SK-N-SH (cell line): Measurements from ENCODE around the gene ZNF689. TPM values are rescaled to one million over a fixed set of nuclear protein-coding genes. Genes with fewer than 3 reads are reported as not detected.

Experiments
- CTCF ChIA-PET: fragments of 300-600, 350-600 bp; formaldehyde crosslinking; extraction: SDS; loops from one replicate; lab custom pipeline; 2021; lab: Yijun Ruan, JAX
- POLR2A ChIA-PET: fragments of 350-600 bp; sonication (Branson Sonifier 250); formaldehyde crosslinking; extraction: SDS; loops from one replicate; lab custom pipeline; 2020; ENCODE audit warnings: antibody characterized with exemption, inconsistent platforms; lab: Yijun Ruan, JAX
- DNase-seq: peaks from one replicate; pipeline ENCODE4 v3.0.0; 2012
- H2AFZ ChIP-seq: fragments of 200-600 bp; sonication (generic); 2 replicates; pipeline ENCODE4 v1.8.1; 2016; ENCODE audit warnings: antibody characterized with exemption, mild to moderate bottlenecking, low read depth
- H3F3A ChIP-seq: fragments of 200-600 bp; sonication (generic); replicated peaks from 2 replicates; pipeline ENCODE3; 2016; ENCODE audit warnings: antibody characterized with exemption, mild to moderate bottlenecking; ENCODE audit not compliant: insufficient read depth
- H3K27ac ChIP-seq, 2 experiments: fragments of 200-500 bp in 1 of 2; fragments of 200-600 bp in 1 of 2; sonication (Bioruptor generic) in 1 of 2; sonication (generic), shearing (Covaris generic) in 1 of 2; 2 replicates each; pipeline versions ENCODE4 v1.5.1 to v1.6.1; 2014 to 2016; ENCODE audit warnings: low read depth in 2 of 2, inconsistent platforms in 1 of 2, low read length in 1 of 2, mild to moderate bottlenecking in 1 of 2, mixed read lengths in 1 of 2
- H3K27me3 ChIP-seq: fragments of 200-600 bp; sonication (generic), shearing (Covaris generic); 2 replicates; pipeline ENCODE4 v1.6.1; 2016; ENCODE audit warnings: mixed run types; ENCODE audit not compliant: insufficient read depth
- H3K36me3 ChIP-seq, 2 experiments: fragments of 200-500 bp in 1 of 2; fragments of 200-600 bp in 1 of 2; sonication (Bioruptor generic) in 1 of 2; sonication (generic) in 1 of 2; replicated peaks in 1 of 2; 2 replicates each; pipeline versions ENCODE3 to v1.5.1; 2014 to 2016; ENCODE audit warnings: low read length in 1 of 2, mild to moderate bottlenecking in 1 of 2; ENCODE audit not compliant: insufficient read depth in 2 of 2, control insufficient read depth in 1 of 2
- H3K4me1 ChIP-seq, 2 experiments: fragments of 200-500 bp in 1 of 2; fragments of 200-600 bp in 1 of 2; sonication (Bioruptor generic) in 1 of 2; sonication (generic), shearing (Covaris generic) in 1 of 2; 2 replicates each; pipeline versions ENCODE4 v1.5.1 to v1.6.1; 2014 to 2016; ENCODE audit warnings: low read depth in 1 of 2, low read length in 1 of 2, mixed run types in 1 of 2; ENCODE audit not compliant: insufficient read depth in 2 of 2, control insufficient read depth in 1 of 2
- H3K4me2 ChIP-seq: fragments of 200-600 bp; sonication (generic), shearing (Covaris generic); 2 replicates; pipeline ENCODE4 v1.6.1; 2017; ENCODE audit warnings: mixed run types
- H3K4me3 ChIP-seq, 2 experiments: fragments of 200-500 bp in 1 of 2; fragments of 200-600 bp in 1 of 2; sonication (Bioruptor generic) in 1 of 2; sonication (generic), shearing (Covaris generic) in 1 of 2; 2 replicates each; pipeline versions ENCODE4 v1.5.1 to v1.8.1; 2014 to 2016; ENCODE audit warnings: low read depth in 2 of 2, inconsistent platforms in 1 of 2, low read length in 1 of 2, mild to moderate bottlenecking in 1 of 2, mixed read lengths in 1 of 2, moderate library complexity in 1 of 2
- H3K79me2 ChIP-seq: fragments of 200-600 bp; sonication (generic); 2 replicates; pipeline ENCODE4 v1.8.1; 2017; ENCODE audit warnings: mild to moderate bottlenecking; ENCODE audit not compliant: insufficient read depth
- H3K9ac ChIP-seq: fragments of 200-600 bp; sonication (generic); 2 replicates; pipeline ENCODE4 v1.6.1; 2017; ENCODE audit warnings: mixed run types
- H3K9me2 ChIP-seq: fragments of 200-600 bp; sonication (generic); 2 replicates; pipeline ENCODE4 v1.6.1; 2017; ENCODE audit warnings: mixed run types
- H3K9me3 ChIP-seq: fragments of 200-600 bp; sonication (generic); 2 replicates; pipeline ENCODE4 v1.6.1; 2017; ENCODE audit warnings: mixed run types, mild to moderate bottlenecking, moderate library complexity
- H4K20me1 ChIP-seq: fragments of 200-600 bp; sonication (generic); 2 replicates; pipeline ENCODE4 v1.6.1; 2017; ENCODE audit warnings: mild to moderate bottlenecking, mixed run types; ENCODE audit not compliant: insufficient read depth
- CHD2 ChIP-seq: fragments of 150-350 bp; IDR thresholded peaks from 2 replicates; pipeline ENCODE4 v1.6.1; 2018; ENCODE audit warnings: low read length; ENCODE audit not compliant: partially characterized antibody
- CTCF ChIP-seq: fragments of 200-600 bp; sonication (generic); IDR thresholded peaks from 2 replicates; pipeline ENCODE4 v1.6.1; 2017; ENCODE audit warnings: antibody characterized with exemption, mild to moderate bottlenecking, moderate library complexity
- EP300 ChIP-seq, 2 experiments: IDR thresholded peaks; 2 replicates each; pipeline versions ENCODE4 v1.4.0 to v1.6.1; 2012; ENCODE audit warnings: borderline replicate concordance in 1 of 2, low read depth in 1 of 2, low read length in 1 of 2
- FOXJ3 ChIP-seq: sonication (generic); formaldehyde crosslinking; IDR thresholded peaks from 2 replicates; pipeline ENCODE4 v1.5.1; 2020; ENCODE audit warnings: mild to moderate bottlenecking, missing genetic modification reagents
- GABPA ChIP-seq: IDR thresholded peaks from 2 replicates; pipeline ENCODE4 v1.4.0; 2012; ENCODE audit warnings: low read depth, mild to moderate bottlenecking
- GATA2 ChIP-seq: sonication (generic); formaldehyde crosslinking; IDR thresholded peaks from 2 replicates; pipeline ENCODE4 v1.5.0; 2020; ENCODE audit warnings: mild to moderate bottlenecking, missing genetic modification reagents
- IRF3 ChIP-seq: fragments of 150-350 bp; IDR thresholded peaks from 2 replicates; pipeline ENCODE4 v1.6.1; 2016; ENCODE audit warnings: mild to moderate bottlenecking, low read depth, low read length
- JUND ChIP-seq: IDR thresholded peaks from 2 replicates; pipeline ENCODE4 v1.4.0; 2012
- MEF2A ChIP-seq: IDR thresholded peaks from 2 replicates; pipeline ENCODE4 v1.4.0; 2012; ENCODE audit warnings: low read depth, borderline replicate concordance
- NFIC ChIP-seq: IDR thresholded peaks from 2 replicates; pipeline ENCODE4 v1.4.0; 2012; ENCODE audit warnings: borderline replicate concordance
- NRF1 ChIP-seq: IDR thresholded peaks from 2 replicates; pipeline ENCODE4 v1.6.1; 2012; ENCODE audit warnings: low read depth, mild to moderate bottlenecking, low read length
- PBX3 ChIP-seq: IDR thresholded peaks from 2 replicates; pipeline ENCODE4; 2012
- RAD21 ChIP-seq: IDR thresholded peaks from 2 replicates; pipeline ENCODE4 v1.6.1; 2012; ENCODE audit warnings: mild to moderate bottlenecking, low read length
- RCOR1 ChIP-seq: fragments of 150-350 bp; IDR thresholded peaks from 2 replicates; pipeline ENCODE4 v1.6.1; 2017; ENCODE audit warnings: antibody characterized with exemption, low read length
- SIN3A ChIP-seq: IDR thresholded peaks from 2 replicates; pipeline ENCODE4 v1.6.1; 2012; ENCODE audit warnings: low read depth, mild to moderate bottlenecking, low read length, moderate library complexity, borderline replicate concordance
- TAF1 ChIP-seq: IDR thresholded peaks from 2 replicates; pipeline ENCODE4 v1.6.1; 2012; ENCODE audit warnings: low read depth, mild to moderate bottlenecking, low read length, moderate library complexity, borderline replicate concordance
- USF1 ChIP-seq: IDR thresholded peaks from 2 replicates; pipeline ENCODE4 v1.4.0; 2012; ENCODE audit warnings: low read depth, borderline replicate concordance
- USF2 ChIP-seq: fragments of 150-350 bp; IDR thresholded peaks from 2 replicates; pipeline ENCODE4 v1.6.1; 2017; ENCODE audit warnings: antibody characterized with exemption, low read length, low read depth, borderline replicate concordance
- YY1 ChIP-seq: IDR thresholded peaks from 2 replicates; pipeline ENCODE4 v1.4.0; 2012; ENCODE audit warnings: low read depth, mild to moderate bottlenecking
- ZBTB33 ChIP-seq: IDR thresholded peaks from 2 replicates; pipeline ENCODE4 v1.4.0; 2012; ENCODE audit warnings: low read depth, borderline replicate concordance
- WGBS: methylation state at CpG from one replicate; pipeline ENCODE4 v1.1.6; 2017; ENCODE audit warnings: low lambda C conversion rate; 5-methylcytosine and 5-hydroxymethylcytosine counted together
- polyA plus RNA-seq, 3 experiments: library from polyadenylated mRNA; depleted of rRNA; stranded (reverse); fragments of >200 nt; gene quantifications; 2 replicates each; pipeline ENCODE4 v1.2.3, GENCODE V29; 2012

The ZNF689 gene
- polyA plus RNA-seq, 1 of the 3 experiments (the other 2 are of a cell fraction), result 2.9 TPM

- Histone ChIP-seq H3K4me1 (peaks cover 15 to 33% of the 10 kb centered on the region in 2 experiments), H3K4me2 (no peak overlapping the region), H3K27me3 (no peaks in the 10 kb centered on the region), H3K27ac (no peak overlapping the region), H3K4me3 (no peak overlapping the region), H3K36me3 (peaks cover 30 to 34% of the 10 kb centered on the region in 2 experiments), H3K79me2 (peaks cover 39% of the 10 kb centered on the region), H4K20me1 (peaks cover 9% of the 10 kb centered on the region; the same call in 1 of the 2 replicates), H3K9me2 (no peaks in the 10 kb centered on the region), H3K9me3 (no peaks in the 10 kb centered on the region), H3F3A (peaks cover 18% of the 10 kb centered on the region), H2AFZ (no peak overlapping the region), H3K9ac (no peak overlapping the region)
- WGBS, result 93% methylated on average over 8 of the region's 8 CpGs
- TF ChIP-seq ZBTB33 (no peak), FOXJ3 (CRISPR knock-in tag) (no peak), EP300 (IDR thresholded peaks at IDR 0.05; ENCODE audit: borderline replicate concordance in 1 of 2, low read depth in 1 of 2, low read length in 1 of 2) (no peak), RCOR1 (no peak), SIN3A (no peak), IRF3 (no peak), TAF1 (no peak), JUND (no peak)
- DNase-seq, result no peak
- CTCF ChIA-PET, result interaction anchor here (1.0 to 2.1 kb wide), 7 partner anchors 18 to 209 kb away, joined by 3 to 6 read pairs (median 4); no protein-coding TSS in a partner anchor
- POLR2A ChIA-PET, result no interaction called here
These were observed 46.2 kb upstream of the ZNF689 start for GRCh38 chr16:30656388-30656787.

GRCh38 chr16:30655815-30656347 lies 45.7 kb upstream of the ZNF689 start:
- POLR2A ChIA-PET, result no interaction called here
- CTCF ChIA-PET, result interaction anchor here (1.0 to 2.1 kb wide), 4 partner anchors 20 to 39 kb away, joined by 3 to 6 read pairs (median 5); no protein-coding TSS in a partner anchor
- TF ChIP-seq USF1 (no peak), FOXJ3 (CRISPR knock-in tag) (no peak), CTCF (no peak), CHD2 (no peak), MEF2A (no peak), GATA2 (CRISPR knock-in tag) (no peak), USF2 (no peak), NRF1 (no peak), YY1 (no peak), RAD21 (no peak), NFIC (no peak), PBX3 (no peak), GABPA (no peak)

More at GRCh38 chr16:30655815-30656347, 45.7 kb upstream of the ZNF689 start:
- Histone ChIP-seq H2AFZ (no peak overlapping the region), H3K4me3 (no peak overlapping the region), H3K9me3 (no peaks in the 10 kb centered on the region), H3K4me2 (no peak overlapping the region), H3K27me3 (no peaks in the 10 kb centered on the region), H3K9ac (no peak overlapping the region), H3K27ac (no peak overlapping the region), H3K9me2 (no peaks in the 10 kb centered on the region), H3K36me3 (peaks cover 24 to 29% of the 10 kb centered on the region in 2 experiments), H3K4me1 (peaks cover 10 to 28% of the 10 kb centered on the region in 2 experiments), H3F3A (peaks cover 18% of the 10 kb centered on the region), H4K20me1 (peaks cover 5% of the 10 kb centered on the region; the same call in 1 of the 2 replicates), H3K79me2 (peaks cover 37% of the 10 kb centered on the region)
- 93% methylated on average over 6 of the region's 12 CpGs for WGBS
- no peak for DNase-seq
